Mucosa of stomach (tissue), 1 donor: ENCODE data around the gene AKR1C4.
"Not testable (repeated sequence)": the region's sequence is repeated elsewhere in the genome, so short reads cannot be mapped to it uniquely, and the experiment has no call there.

ENCODE experiments used
- H3K27me3 ChIP-seq: one replicate; pipeline ENCODE4 v1.7.0; 2013; ENCODE audit warnings: mild to moderate bottlenecking, low read length; ENCODE audit not compliant: control insufficient read depth, insufficient read depth
- H3K36me3 ChIP-seq: one replicate; pipeline ENCODE4 v1.7.0; 2013; ENCODE audit warnings: low read length; ENCODE audit not compliant: control insufficient read depth, insufficient read depth
- H3K4me1 ChIP-seq: one replicate; pipeline ENCODE4 v1.7.0; 2013; ENCODE audit warnings: mild to moderate bottlenecking, low read length; ENCODE audit not compliant: control insufficient read depth, insufficient read depth
- H3K4me3 ChIP-seq: one replicate; pipeline ENCODE4 v1.7.0; 2013; ENCODE audit warnings: low read length
- H3K9ac ChIP-seq: one replicate; pipeline ENCODE4 v1.7.0; 2013; ENCODE audit warnings: mild to moderate bottlenecking, low read length, moderate library complexity
- H3K9me3 ChIP-seq: one replicate; pipeline ENCODE4 v1.7.0; 2013; ENCODE audit warnings: mild to moderate bottlenecking, low read length, moderate library complexity; ENCODE audit not compliant: control insufficient read depth
- donor health status: Pancreatic carcinoma.

AKR1C4 gene

DNA sequence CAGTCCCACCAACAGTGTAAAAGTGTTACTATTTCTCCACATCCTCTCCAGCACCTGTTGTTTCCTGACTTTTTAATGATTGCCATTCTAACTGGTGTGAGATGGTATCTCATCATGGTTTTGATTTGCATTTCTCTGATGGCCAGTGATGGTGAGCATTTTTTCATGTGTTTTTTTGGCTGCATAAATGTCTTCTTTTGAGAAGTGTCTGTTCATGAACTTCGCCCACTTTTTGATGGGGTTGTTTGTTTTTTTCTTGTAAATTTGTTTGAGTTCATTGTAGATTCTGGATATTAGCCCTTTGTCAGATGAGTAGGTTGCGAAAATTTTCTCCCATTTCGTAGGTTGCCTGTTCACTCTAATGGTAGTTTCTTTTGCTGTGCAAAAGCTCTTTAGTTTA, 21.1 kb upstream of the AKR1C4 start:
- not testable (repeated sequence) for H3K36me3 ChIP-seq, H3K4me1 ChIP-seq, H3K4me3 ChIP-seq, H3K27me3 ChIP-seq, H3K9ac ChIP-seq, H3K9me3 ChIP-seq

DNA sequence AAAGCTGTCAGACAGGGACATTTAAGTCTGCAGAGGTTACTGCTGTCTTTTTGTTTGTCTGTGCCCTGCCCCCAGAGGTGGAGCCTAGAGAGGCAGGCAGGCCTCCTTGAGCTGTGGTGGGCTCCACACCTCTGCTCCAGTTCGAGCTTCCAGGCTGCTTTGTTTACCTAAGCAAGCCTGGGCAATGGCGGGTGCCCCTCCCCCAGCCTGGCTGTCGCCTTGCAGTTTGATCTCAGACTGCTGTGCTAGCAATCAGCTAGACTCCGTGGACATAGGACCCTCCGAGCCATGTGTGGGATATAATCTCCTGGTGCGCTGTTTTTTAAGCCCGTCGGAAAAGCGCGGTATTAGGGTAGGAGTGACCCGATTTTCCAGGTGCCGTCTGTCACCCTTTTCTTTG, 16.1 kb upstream of the AKR1C4 start:
- H3K9ac ChIP-seq, H3K27me3 ChIP-seq: not testable (repeated sequence)

DNA sequence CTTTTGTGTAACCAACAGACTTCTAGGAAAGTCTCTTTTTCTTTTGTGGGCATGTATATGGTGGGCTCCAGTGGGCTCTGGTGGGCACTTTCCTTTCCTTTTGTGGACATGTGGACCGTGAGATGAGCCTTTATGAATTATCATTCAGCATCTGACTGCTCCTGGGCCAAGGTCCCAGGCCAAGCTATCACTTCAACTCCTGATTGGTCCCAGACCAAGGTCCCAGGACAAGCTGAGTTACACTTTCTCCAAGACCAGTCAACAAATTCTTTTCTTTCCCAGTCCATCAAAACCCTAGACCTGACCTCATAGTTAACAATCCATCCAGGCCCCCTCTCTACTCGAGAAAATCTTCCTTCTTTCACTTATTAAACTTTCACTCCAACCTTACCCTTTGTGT, 12.7 kb upstream of the AKR1C4 start:
- Histone ChIP-seq H3K36me3 (no peaks in the 10 kb centered on the region), H3K4me1 (no peaks in the 10 kb centered on the region), H3K4me3 (no peak overlapping the region), H3K9ac (no peak overlapping the region), H3K27me3 (no peaks in the 10 kb centered on the region), H3K9me3 (no peaks in the 10 kb centered on the region)

More for the DNA sequence above, 16.1 kb upstream of the AKR1C4 start:
- H3K9me3 ChIP-seq, H3K36me3 ChIP-seq, H3K4me1 ChIP-seq, H3K4me3 ChIP-seq: not testable (repeated sequence)

DNA sequence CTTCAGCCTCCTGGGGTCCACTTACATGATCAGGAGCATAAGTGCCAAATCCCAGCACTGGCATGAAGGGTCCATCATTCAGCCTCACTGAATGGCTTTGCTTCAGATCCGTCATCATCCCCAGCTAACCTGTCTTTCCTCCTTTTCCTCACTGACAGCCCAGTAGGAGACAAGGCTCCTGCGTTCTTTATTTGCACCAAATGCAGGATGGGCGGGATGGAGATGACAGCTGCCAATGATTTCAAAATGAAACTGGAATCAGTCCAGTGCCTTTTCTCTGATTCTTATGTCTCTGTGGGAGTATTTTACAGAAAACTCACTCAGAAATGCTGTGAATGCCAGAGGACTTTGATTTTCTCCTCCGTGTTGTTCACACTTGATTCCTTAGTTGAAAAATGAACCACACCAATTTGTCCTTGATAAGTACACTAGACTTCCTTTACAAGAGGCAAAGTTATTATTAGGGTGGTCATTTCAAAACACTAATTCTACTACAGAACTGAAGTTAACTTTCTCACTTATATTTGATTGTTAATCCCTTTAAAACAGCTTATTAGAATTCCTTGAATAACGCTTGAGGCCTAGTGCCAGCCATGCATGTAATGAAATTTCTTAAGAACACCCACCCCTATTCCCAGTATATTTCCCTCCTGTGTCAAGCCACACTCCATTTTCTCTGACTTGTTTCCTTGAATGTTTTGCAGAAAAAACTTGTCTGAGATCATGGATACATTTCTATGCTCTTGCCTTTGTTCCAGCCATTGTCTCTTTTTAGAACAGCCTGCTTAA, 11.5 kb upstream of the AKR1C4 start, which contains the start of gene AKR1C8:
Gene AKR1C8, minus strand, starts transcription at position 164 of the 789 bp plus-strand sequence. Its CDS starts 46 bp downstream, at position 118.
- Histone ChIP-seq H3K36me3 (no peaks in the 10 kb centered on the region), H3K4me1 (no peaks in the 10 kb centered on the region), H3K4me3 (no peak within 1 kb of the TSS), H3K27me3 (no peaks in the 10 kb centered on the region), H3K9me3 (no peaks in the 10 kb centered on the region), H3K9ac (no peak within 1 kb of the TSS)

DNA sequence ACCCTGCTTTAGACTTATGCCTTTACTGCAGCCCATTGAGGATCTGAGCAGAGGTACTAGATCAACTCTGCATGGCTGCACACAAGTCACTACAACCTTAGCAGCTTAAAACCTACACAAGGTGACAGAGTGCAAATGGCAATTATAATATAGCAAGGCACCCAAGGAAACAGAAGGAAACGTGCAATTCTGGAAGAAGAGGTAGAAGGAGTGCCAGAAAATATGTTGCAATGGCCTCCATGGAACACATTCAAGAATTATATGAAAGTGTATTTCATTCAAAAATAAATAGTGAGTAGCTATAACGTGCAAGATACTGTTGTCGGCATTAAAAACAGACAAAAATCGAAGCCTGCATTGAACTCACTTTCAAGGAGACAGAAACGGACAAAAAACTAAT, 8.8 kb upstream of the AKR1C4 start:
- H3K9me3 ChIP-seq = no peaks in the 10 kb centered on the region
- no peaks in the 10 kb centered on the region for H3K27me3 ChIP-seq
- H3K4me3 ChIP-seq = no peak overlapping the region
- H3K36me3 ChIP-seq = no peaks in the 10 kb centered on the region
- H3K4me1 ChIP-seq = no peaks in the 10 kb centered on the region
- no peak overlapping the region for H3K9ac ChIP-seq

DNA sequence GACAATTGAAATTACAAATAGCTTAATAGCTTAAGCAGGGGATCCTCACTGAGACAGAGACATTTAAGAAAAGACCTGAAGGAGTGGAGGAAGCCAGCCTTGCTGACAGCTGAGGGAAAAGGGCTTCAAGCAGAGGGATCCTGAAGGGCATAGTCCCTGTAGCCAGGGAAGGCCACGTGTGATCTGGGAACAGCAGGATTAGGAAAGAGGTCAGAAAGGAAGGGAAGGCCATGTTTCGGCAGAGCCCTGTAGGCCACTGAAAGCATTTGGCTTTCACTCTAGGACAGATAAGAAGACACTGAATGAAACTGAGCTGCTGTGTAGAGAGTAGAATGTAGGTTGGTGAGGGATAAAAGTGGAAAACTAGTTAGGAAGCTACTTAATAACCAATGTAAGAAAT, 8.3 kb upstream of the AKR1C4 start:
- H3K27me3 ChIP-seq = no peaks in the 10 kb centered on the region
- no peaks in the 10 kb centered on the region for H3K9me3 ChIP-seq
- no peak overlapping the region for H3K9ac ChIP-seq
- H3K4me1 ChIP-seq = no peaks in the 10 kb centered on the region
- H3K36me3 ChIP-seq = no peaks in the 10 kb centered on the region
- no peak overlapping the region for H3K4me3 ChIP-seq

DNA sequence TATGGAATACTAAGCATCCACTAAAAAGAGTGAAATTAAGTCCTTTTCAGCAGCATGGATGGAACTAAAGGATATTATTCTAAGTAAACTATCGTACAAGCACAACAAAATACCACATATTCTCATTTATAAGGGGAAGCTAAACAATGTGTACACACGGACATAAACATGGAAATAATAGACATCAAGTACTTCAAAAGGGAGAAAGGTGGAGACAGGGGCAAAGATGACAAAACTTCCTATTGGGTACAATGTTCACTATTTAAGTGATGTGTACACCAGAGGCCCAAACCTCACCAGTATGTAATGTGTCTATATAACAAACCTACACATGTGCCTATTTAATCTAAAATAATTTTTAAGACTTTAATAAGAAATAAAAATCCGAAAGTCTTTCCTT, 2.2 kb upstream of the AKR1C4 start:
- peaks cover 22% of the 10 kb centered on the region for H3K4me1 ChIP-seq
- no peaks in the 10 kb centered on the region for H3K27me3 ChIP-seq
- H3K36me3 ChIP-seq = no peaks in the 10 kb centered on the region
- no peaks in the 10 kb centered on the region for H3K9me3 ChIP-seq
- H3K4me3 ChIP-seq = no peak overlapping the region
- H3K9ac ChIP-seq = no peak overlapping the region

DNA sequence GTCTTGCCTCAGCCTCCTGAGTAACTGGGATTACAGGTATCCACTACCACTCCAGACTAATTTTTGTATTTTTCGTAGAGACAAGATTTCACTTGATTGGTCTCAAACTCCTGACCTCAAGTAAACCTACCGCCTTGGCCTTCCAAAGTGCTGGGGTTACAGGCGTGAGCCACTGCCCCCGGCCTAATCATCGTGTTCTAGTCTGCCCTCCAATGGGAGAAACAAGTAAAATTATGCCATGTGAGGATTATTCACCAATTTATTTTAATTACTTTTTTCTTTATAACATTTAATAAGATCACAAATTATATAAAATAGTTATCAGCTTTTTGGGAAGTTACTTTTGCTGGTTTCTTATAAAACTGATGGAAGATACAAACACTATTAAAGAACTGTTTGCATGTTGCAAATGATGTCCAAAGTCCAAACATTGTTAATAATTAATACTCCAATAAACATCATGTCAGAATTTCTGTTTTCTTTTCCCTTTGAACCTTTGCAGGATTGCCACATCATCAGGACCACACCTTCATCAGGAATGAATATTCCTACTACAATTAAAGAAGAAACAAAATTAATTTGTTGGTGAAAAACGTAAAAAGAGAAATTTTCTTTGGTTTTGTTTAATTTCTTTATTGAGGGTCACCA, 786 bp upstream of the AKR1C4 start:
- Histone ChIP-seq H3K27me3 (no peaks in the 10 kb centered on the region), H3K9me3 (no peaks in the 10 kb centered on the region), H3K9ac (no peak overlapping the region), H3K4me3 (no peak overlapping the region), H3K36me3 (no peaks in the 10 kb centered on the region), H3K4me1 (peaks cover 22% of the 10 kb centered on the region)

DNA sequence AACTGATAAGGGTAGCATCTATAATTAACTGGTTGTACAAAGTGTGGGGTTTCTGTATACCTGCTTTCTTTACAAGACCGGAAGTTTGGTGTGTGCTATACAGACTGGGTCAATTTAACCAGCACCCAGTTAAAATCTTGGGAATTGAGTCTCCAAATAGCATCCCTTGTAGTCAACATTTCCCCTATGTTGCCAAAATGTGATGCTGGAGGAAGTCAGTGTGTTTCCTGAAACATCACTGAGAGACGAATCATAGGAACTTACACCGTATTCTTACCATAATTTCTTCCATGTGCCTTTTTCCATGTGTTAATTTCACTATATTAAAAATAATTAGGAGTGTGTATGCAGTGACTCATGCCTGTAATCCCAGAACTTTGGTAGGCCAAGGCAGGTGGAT, 1.7 kb downstream of the AKR1C4 start:
- Histone ChIP-seq H3K9me3 (no peaks in the 10 kb centered on the region), H3K9ac (no peak overlapping the region), H3K36me3 (no peaks in the 10 kb centered on the region)

DNA sequence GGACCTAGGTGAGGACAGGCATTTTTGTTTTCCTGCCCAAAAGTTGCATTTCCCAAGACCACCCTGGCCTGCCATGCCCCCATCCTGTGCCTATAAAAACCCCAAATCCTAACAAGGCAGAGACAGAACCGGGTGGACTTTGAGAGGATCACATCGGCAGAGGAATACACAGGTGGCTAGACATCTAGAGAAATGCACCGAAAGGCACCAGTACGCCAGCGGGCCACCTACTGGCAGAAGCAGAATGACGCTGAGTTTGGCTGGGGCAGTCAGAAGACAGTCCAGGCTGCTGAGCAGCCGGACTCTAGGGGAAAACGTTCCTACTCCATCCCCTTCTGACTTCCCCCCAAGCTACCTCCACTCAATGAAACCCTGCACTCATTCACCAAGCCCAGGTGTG, 2.8 kb downstream of the AKR1C4 start:
- Histone ChIP-seq H3K4me3 (no peak overlapping the region), H3K27me3 (no peaks in the 10 kb centered on the region), H3K9ac (no peak overlapping the region), H3K4me1 (peaks cover 22% of the 10 kb centered on the region), H3K9me3 (no peaks in the 10 kb centered on the region), H3K36me3 (no peaks in the 10 kb centered on the region)

More for the DNA sequence above, 1.7 kb downstream of the AKR1C4 start:
- H3K27me3 ChIP-seq = no peaks in the 10 kb centered on the region
- H3K4me3 ChIP-seq = no peak overlapping the region
- H3K4me1 ChIP-seq = peaks cover 22% of the 10 kb centered on the region

DNA sequence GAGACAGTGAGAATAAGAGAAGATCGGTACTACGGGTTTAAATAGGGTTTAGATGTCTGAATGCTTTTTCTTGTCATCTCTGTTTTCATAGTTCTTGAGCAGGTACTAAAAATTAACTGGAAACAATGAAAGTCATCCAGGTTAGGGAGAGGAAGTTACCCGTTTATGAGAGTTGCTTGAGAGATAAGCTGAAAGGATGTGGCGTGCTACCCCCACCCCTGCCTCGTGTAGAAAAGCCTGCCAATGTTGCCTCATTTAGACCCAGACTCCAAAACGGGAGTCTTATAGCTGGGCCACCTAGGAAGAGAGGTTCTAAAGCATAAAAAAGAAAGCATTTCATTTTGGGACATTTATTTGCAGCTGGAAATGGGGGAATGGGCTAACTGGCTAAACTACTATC, 10.2 kb downstream of the AKR1C4 start:
- H3K36me3 ChIP-seq = no peaks in the 10 kb centered on the region
- H3K9me3 ChIP-seq = no peaks in the 10 kb centered on the region
- H3K9ac ChIP-seq = no peak overlapping the region
- no peak overlapping the region for H3K4me3 ChIP-seq
- H3K4me1 ChIP-seq = no peaks in the 10 kb centered on the region
- H3K27me3 ChIP-seq = no peaks in the 10 kb centered on the region

DNA sequence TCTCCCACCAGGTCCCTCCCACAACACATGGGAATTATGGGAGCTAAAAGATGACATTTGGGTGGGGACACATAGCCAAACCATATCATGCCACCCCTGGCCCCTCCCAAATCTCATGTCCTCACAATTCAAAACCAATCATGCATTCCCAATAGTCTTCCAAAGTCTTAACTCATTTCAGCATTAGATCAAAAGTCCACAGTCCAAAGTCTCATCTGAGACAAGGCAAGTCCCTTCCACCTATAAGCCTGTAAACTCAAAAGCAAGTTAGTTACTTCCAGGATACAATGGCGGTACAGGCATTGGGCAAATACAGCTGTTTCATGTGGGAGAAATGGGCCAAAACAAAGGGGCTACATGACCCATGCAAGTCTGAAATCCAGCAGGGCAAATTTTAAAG, 13.1 kb downstream of the AKR1C4 start:
- H3K4me1 ChIP-seq, H3K27me3 ChIP-seq, H3K4me3 ChIP-seq, H3K9ac ChIP-seq, H3K36me3 ChIP-seq, H3K9me3 ChIP-seq: not testable (repeated sequence)
